DMS 273 treated with DMSO at 0.1 percent for 48 hours (cell line): ENCODE results near the gene SIN3B.

Experiments
- DNase-seq: peaks from one replicate; lab custom pipeline; 2025; lab: John Stamatoyannopoulos, UW

Gene SIN3B

GRCh38 chr19:16911046-16911445 is 81.8 kb downstream of the SIN3B start:
- DNase-seq: no peak

- DNase-seq: no peak
Observed at GRCh38 chr19:16912780-16913179, 83.6 kb downstream of the SIN3B start.

- no peak for DNase-seq
Observed at GRCh38 chr19:16914421-16914820, 85.2 kb downstream of the SIN3B start.

- no peak for DNase-seq
Observed at GRCh38 chr19:16915135-16915534, 85.9 kb downstream of the SIN3B start.

GRCh38 chr19:16915734-16916133 is 86.5 kb downstream of the SIN3B start:
- DNase-seq: no peak

GRCh38 chr19:16917401-16917800 is 88.2 kb downstream of the SIN3B start:
- DNase-seq: no peak

GRCh38 chr19:16919496-16919895 is 90.3 kb downstream of the SIN3B start:
- DNase-seq: no peak

- DNase-seq: no peak
Observed at GRCh38 chr19:16920816-16921529, 91.8 kb downstream of the SIN3B start.

GRCh38 chr19:16921766-16922591 is 92.8 kb downstream of the SIN3B start:
- DNase-seq: no peak

- no peak for DNase-seq
Observed at GRCh38 chr19:16922592-16922934, 93.4 kb downstream of the SIN3B start.

GRCh38 chr19:16922949-16923348 is 93.8 kb downstream of the SIN3B start:
- no peak for DNase-seq

- no peak for DNase-seq
Observed at GRCh38 chr19:16927883-16928282, 98.7 kb downstream of the SIN3B start.

GRCh38 chr19:16928351-16928750 is 99.2 kb downstream of the SIN3B start:
- no peak for DNase-seq

GRCh38 chr19:16928916-16929315 is 99.7 kb downstream of the SIN3B start:
- no peak for DNase-seq
